MM.1S (cell line): ENCODE data around the gene TUBG2.

Experiments used
- EZH2 ChIP-seq: fragments of 300-600 bp; sonication (generic); optimal IDR thresholded peaks from 2 replicates; pipeline ENCODE3; 2017; ENCODE audit warnings: low read depth, mild to moderate bottlenecking, antibody characterized with exemption, low read length, mixed read lengths
- TF ChIP-seq, protein P1 (sequence below): fragments of 300-600 bp; sonication (generic); IDR thresholded peaks from 2 replicates; pipeline ENCODE4 v1.5.1; 2016; ENCODE audit warnings: antibody characterized with exemption, low read length, mixed read lengths

DNA sequence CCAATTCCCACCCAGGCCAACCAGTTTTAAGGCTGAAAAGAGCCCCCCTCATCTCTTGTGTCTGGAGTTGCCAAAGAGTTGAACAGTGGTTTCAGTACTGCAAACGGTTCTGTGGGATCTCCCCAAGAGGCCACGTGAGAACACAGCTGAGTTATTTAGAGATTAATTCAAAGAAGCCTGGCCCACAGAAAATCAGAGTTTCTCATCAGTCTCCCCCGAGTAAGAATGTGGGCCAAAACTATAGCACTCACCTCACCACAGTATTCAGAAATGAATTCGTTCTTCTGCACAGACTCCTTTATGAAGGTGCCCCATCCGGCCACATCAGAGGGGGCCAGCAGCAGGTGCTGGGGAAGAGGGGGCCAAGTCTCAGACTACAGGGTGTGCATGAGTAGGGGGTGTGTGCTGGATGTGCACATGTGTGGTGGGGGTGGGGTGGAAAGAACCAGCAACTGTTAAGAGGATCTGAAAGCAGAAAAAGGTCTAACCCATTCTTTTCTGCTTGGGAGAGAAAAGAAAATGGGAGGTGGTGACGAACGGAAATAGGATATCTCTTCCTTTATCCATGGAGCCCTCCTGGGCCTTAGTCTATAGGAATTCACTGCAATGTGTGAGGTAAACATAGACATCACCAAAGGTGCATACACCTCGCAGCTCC, 45.9 kb downstream of the TUBG2 start:
- TF ChIP-seq, protein P1, sequence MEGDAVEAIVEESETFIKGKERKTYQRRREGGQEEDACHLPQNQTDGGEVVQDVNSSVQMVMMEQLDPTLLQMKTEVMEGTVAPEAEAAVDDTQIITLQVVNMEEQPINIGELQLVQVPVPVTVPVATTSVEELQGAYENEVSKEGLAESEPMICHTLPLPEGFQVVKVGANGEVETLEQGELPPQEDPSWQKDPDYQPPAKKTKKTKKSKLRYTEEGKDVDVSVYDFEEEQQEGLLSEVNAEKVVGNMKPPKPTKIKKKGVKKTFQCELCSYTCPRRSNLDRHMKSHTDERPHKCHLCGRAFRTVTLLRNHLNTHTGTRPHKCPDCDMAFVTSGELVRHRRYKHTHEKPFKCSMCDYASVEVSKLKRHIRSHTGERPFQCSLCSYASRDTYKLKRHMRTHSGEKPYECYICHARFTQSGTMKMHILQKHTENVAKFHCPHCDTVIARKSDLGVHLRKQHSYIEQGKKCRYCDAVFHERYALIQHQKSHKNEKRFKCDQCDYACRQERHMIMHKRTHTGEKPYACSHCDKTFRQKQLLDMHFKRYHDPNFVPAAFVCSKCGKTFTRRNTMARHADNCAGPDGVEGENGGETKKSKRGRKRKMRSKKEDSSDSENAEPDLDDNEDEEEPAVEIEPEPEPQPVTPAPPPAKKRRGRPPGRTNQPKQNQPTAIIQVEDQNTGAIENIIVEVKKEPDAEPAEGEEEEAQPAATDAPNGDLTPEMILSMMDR, result no peak
- TF ChIP-seq EZH2, result no peak
